ENCODE results near the gene TGFB1I1.
"Not testable (repeated sequence)": the region's sequence is repeated elsewhere in the genome, so short reads cannot be mapped to it uniquely, and the experiment has no call there.

DNA sequence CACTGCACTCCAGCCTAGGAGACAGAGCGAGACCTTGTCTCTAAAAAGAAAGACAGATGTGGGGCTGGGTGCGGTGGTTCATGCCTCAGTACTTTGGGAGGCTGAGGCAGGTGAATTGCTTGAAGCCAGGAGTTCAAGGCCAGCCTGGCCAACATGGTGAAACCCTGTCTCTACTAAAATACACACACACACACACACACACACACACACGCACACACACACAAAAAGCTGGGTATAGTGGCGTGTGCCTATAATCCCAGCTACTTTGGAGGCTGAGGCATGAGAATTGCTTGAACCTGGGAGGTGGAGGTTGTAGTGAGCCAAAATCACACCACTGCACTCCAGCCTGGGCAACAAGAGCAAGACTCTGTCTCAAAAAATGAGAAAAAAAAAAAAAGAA, 12.1 kb downstream of the TGFB1I1 start:
- TF ChIP-seq, protein P1, sequence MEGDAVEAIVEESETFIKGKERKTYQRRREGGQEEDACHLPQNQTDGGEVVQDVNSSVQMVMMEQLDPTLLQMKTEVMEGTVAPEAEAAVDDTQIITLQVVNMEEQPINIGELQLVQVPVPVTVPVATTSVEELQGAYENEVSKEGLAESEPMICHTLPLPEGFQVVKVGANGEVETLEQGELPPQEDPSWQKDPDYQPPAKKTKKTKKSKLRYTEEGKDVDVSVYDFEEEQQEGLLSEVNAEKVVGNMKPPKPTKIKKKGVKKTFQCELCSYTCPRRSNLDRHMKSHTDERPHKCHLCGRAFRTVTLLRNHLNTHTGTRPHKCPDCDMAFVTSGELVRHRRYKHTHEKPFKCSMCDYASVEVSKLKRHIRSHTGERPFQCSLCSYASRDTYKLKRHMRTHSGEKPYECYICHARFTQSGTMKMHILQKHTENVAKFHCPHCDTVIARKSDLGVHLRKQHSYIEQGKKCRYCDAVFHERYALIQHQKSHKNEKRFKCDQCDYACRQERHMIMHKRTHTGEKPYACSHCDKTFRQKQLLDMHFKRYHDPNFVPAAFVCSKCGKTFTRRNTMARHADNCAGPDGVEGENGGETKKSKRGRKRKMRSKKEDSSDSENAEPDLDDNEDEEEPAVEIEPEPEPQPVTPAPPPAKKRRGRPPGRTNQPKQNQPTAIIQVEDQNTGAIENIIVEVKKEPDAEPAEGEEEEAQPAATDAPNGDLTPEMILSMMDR (IDR thresholded peaks at IDR 0.05; ENCODE audit: low read depth, low read length, poor library complexity, severe bottlenecking), result not testable (repeated sequence)
- not testable (repeated sequence) for TF ChIP-seq EZH2phosphoT487 (IDR thresholded peaks at IDR 0.05; ENCODE audit: borderline replicate concordance, low read length)
